Head of caudate nucleus (tissue), 42 donors: ENCODE data around the gene RRAS.

ENCODE experiments used
- DNase-seq, 42 donors: peaks; one replicate each; pipeline versions ENCODE4 v3.0.0 to v3.0.0-alpha.2; 2020 to 2021; ENCODE audit warnings: mixed read lengths in 7 of 42
- intact Hi-C: fragments of 100-400 bp; cut with DNase I; formaldehyde crosslinking; loops from one replicate; pipeline ENCODE4 v1.15.0; 2022

The RRAS gene

DNA sequence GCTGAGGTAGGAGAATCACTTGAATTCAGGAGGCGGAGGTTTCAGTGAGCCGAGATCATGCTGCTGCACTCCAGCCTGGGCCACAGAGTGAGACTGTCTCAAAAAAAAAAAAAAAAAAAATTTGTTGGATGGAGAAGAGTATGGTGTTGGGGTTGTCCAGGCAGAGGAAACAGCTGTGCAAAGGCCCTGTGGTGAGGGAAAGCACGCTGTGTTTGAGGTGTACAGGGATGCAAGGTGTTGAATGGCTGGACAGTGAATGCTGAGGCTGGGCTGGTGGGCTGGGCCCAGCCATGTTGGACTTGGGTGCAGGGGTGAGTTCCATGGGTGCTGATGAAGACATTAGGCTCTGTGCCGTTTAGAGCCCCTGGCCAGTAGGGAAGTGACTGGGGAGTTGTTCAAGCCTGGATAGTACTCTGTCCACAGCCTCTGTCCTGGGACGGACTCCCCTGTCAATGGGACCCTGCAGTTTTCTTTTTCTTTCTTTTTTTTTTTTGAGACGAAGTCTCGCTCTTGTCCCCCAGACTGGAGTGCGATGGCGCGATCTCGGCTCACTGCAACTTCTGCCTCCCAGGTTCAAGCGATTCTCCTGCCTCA, 30.3 kb downstream of the RRAS start:
- no peak for DNase-seq
- intact Hi-C loops, result no loop called here

DNA sequence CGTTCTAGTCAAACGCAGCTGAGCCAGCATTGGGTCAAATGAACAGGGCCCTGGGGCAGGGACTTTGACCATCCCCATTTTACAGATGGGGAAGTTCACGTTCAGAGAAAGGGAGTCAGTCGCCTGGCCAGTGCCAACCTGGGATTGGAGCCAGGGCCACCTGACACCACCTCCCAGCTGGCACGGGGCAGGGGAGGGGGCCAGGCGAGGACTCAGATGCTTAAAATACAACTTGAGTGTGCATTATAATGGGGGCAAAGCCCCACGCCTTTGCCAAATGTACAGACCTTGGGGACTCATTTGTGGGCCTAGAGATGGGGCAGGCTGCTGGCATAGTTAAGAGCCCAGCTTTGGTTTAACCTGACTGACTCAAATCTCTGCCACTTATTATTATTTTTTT, 34.3 kb downstream of the RRAS start:
- DNase-seq, result no peak
- intact Hi-C loops, result no loop called here

DNA sequence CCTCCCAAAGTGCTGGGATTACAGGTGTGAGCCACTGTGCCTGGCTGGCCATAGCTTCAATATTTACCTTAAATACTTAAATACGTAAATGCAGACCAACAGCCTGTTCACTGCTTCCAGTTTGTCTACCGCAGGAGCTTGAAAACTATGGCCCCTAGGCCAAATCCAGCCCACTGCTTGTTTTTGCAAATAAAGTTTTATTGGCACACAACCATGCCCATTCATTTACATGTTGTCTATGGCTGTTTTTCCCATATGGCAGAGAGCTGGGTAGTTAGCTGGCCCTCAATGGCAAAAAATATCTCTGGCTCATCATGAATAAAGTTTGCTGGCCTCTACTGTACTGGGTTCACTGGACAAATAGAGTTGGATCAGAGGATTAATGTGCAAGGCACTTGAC, 37.1 kb downstream of the RRAS start:
- intact Hi-C loops, result no loop called here
- no peak for DNase-seq

DNA sequence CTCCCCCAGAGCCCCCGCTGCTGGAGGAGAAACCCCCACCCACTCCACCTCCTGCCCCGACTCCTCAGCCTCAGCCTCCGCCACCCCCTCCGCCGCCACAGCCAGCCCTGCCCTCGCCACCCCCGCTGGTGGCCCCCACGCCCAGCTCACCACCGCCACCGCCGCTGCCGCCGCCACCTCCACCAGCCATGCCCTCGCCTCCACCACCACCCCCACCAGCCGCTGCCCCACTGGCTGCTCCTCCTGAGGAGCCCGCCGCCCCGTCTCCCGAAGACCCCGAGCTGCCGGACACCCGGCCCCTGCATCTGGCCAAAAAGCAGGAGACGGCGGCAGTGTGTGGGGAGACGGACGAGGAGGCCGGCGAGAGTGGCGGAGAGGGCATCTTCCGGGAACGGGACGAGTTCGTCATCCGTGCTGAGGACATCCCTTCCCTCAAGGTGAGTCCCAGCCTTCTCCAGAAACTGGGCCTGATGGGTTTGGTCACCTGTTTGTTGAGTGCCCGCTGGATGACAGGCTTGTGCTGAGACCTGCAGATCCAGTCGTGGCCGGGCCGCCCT, 38.4 kb downstream of the RRAS start:
- DNase-seq, result no peak
- intact Hi-C loops, result no loop called here

DNA sequence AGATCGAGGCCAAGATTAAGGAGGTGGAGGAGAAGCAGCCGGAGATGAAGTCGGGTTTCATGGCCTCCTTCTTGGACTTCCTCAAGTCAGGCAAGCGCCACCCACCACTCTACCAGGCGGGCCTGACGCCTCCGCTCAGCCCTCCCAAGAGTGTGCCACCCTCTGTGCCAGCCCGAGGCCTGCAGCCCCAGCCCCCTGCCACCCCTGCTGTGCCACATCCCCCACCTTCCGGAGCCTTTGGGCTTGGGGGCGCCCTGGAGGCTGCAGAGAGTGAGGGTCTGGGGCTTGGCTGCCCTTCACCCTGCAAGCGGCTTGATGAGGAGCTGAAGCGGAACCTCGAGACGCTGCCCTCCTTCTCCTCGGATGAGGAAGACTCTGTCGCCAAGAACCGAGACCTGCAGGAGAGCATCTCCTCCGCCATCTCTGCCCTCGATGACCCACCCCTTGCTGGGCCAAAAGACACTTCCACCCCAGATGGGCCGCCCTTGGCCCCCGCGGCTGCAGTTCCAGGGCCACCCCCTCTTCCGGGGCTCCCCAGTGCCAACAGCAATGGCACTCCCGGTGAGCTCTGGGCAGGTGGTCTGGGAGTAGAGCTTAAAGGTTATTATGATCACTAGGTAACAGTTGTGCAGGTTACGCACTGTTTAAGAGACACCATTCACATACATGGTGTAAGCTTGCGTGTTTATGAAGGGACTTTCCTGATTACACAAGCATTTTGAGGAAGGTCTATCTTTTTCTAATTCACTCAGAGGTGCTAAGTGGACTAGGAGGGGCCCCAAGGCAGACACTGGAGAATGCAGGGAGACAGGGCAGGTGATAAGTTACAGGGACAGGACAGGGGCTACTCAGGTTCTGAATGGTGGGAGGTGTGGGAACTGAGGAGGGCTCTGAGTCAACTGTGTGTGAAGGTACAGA, 40.3 kb downstream of the RRAS start:
- intact Hi-C loops, result loop anchor here (10.0 kb wide), 1 partner anchor 65 kb away; the partner anchor contains the start of genes BCL2L12 and IRF3
- DNase-seq, result no peak

DNA sequence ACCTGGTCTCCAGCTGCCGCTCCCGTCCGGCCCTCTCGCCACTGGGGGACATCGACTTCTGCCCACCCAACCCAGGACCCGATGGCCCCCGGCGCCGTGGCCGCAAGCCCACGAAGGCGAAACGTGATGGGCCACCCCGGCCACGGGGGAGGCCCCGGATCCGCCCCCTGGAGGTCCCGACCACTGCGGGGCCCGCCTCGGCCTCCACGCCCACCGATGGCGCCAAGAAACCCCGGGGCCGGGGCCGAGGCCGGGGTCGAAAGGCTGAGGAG, 42.3 kb downstream of the RRAS start:
- DNase-seq, result no peak
- intact Hi-C loops, result loop anchor here (10.0 kb wide), 1 partner anchor 67 kb away; the partner anchor contains the start of genes BCL2L12 and IRF3

DNA sequence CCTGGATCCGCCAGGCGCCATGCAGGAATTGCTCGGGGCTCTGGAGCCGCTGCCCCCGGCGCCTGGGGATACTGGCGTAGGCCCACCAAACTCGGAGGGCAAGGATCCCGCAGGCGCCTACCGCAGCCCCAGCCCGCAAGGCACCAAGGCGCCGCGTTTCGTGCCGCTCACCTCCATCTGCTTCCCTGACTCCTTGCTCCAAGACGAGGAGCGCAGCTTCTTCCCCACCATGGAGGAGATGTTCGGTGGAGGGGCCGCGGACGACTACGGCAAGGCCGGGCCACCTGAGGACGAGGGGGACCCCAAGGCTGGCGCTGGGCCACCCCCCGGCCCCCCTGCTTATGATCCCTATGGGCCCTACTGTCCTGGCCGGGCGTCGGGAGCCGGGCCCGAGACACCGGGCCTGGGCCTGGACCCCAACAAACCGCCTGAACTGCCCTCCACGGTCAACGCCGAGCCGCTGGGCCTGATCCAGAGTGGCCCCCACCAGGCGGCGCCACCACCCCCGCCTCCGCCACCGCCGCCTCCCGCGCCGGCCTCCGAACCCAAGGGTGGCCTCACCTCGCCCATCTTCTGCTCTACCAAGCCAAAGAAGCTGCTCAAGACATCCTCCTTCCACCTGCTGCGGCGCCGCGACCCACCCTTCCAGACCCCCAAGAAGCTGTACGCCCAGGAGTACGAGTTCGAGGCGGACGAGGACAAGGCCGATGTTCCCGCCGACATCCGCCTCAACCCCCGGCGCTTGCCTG, 42.8 kb downstream of the RRAS start:
- no peak for DNase-seq
- intact Hi-C loops, result loop anchor here (10.0 kb wide), 1 partner anchor 68 kb away; the partner anchor contains the start of genes BCL2L12 and IRF3

DNA sequence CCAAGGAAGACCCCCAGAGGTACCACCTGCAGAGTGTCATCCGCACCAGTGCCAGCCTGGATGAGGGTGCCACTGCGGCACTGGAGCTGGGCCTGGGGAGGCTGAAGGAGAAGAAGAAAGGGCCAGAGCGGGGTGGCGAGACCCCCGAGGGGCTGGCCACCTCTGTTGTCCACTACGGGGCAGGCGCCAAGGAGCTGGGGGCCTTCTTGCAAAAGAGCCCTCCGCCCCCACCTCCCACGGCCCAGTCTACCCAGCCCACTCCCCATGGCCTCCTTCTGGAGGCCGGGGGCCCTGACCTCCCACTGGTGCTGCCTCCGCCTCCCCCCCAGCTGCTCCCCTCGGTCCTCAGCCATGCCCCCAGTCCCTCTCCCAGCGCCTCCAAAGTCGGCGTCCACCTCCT, 43.5 kb downstream of the RRAS start:
- DNase-seq, result no peak
- intact Hi-C loops, result loop anchor here (10.0 kb wide), 1 partner anchor 68 kb away; the partner anchor contains the start of genes BCL2L12 and IRF3

DNA sequence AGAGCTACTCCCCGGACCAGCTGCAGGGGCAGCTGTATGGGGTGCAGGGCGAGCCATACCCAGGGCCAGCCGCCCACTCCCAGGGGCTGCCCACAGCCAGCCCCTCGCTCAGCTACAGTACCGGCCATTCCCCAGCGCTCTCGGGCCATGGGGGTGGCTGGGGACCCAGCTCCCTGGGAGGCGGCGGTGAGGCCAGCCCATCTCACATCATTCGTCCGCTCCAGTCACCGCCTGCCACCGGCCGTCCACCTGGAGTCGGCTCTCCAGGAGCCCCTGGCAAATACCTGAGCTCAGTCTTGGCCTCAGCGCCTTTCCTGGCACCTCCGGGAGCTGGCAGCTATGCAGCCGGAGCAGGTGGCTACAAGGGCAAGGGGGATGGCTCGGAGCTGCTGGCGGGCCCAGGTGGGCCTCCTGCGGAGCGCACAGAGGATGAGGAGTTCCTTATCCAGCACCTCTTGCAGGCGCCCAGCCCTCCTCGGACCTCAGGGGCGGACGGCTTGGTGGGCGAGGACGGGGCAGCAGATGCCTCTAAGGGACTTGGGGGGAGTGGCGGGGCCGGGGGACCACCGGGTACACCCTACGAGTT, 44.0 kb downstream of the RRAS start:
- intact Hi-C loops, result loop anchor here (10.0 kb wide), 1 partner anchor 69 kb away; the partner anchor contains the start of genes BCL2L12 and IRF3
- no peak for DNase-seq

DNA sequence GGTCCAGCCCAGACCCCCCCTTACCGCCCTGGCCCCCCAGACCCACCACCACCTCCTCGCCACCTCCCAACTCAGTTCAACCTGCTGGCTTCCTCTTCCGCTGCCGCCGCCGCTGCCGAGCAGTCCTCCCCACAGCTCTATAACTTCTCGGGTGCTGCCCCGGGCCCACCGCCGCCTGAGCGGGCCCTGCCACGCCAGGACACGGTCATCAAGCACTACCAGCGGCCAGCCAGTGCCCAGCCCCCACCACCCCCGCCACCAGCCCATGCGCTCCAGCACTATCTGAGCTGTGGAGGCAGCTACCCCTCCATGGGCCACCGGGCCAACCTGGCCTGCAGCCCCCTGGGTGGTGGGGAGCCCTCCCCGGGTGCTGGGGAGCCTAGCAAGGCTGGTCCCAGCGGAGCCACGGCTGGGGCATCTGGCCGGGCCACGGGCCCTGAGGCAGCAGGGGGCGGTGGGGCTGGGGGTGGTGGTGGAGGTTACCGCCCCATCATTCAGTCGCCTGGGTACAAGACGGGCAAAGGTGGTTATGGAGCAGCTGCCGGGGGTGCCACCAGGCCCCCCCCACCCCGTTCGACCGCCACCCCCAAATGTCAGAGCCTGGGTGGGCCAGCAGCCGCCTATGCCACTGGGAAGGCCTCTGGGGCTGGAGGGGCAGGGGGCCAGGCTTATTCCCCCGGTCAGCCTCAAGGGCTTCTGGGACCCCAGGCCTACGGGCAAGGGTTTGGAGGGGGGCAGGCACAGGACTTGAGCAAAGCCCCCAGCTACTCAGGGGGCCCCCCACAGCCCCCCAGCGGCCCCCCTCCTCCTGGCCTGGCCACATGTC, 44.7 kb downstream of the RRAS start:
- intact Hi-C loops, result loop anchor here (5.0 to 10.0 kb wide), 2 partner anchors 42 to 70 kb away; partner anchors contain the start of genes BCL2L12 and IRF3
- no peak for DNase-seq

DNA sequence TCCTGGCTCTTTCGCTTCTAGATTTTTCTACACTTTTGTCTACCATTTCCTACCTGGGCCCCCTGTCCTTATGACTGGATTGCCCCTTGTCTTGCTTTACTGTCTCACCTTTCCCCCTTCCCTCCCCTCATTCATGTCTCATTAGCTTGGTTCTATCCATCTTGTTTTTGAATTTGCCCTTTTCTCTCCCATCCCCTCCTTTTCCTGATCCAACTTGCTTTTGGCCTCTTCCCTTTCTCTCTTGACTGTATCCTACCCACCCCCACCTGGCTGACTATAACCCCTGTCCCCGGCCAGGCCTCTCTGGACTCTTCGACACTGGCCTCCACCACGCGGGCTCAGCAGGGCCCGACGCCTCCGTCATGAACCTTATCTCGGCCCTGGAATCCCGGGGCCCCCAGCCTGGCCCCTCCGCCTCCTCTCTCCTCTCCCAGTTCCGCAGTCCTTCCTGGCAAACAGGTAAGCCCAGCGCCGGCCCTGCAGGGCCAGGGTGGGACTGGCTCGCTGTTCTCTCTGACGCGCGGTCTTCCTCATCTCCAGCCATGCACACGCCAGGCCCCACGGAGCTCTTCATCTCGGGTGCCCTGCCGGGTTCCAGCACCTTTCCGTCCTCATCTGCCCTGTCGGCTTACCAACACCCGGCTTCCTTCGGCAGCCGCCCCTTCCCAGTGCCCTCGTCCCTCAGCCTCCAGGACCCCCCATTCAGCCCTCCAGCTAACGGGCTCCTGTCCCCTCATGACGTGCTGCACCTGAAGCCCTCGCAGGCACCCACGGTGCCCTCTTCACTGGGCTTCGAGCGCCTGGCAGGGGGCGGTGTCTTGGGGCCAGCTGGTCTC, 45.6 kb downstream of the RRAS start:
- intact Hi-C loops, result loop anchor here (5.0 to 10.0 kb wide), 2 partner anchors 43 to 70 kb away; partner anchors contain the start of genes BCL2L12 and IRF3
- DNase-seq, result no peak

DNA sequence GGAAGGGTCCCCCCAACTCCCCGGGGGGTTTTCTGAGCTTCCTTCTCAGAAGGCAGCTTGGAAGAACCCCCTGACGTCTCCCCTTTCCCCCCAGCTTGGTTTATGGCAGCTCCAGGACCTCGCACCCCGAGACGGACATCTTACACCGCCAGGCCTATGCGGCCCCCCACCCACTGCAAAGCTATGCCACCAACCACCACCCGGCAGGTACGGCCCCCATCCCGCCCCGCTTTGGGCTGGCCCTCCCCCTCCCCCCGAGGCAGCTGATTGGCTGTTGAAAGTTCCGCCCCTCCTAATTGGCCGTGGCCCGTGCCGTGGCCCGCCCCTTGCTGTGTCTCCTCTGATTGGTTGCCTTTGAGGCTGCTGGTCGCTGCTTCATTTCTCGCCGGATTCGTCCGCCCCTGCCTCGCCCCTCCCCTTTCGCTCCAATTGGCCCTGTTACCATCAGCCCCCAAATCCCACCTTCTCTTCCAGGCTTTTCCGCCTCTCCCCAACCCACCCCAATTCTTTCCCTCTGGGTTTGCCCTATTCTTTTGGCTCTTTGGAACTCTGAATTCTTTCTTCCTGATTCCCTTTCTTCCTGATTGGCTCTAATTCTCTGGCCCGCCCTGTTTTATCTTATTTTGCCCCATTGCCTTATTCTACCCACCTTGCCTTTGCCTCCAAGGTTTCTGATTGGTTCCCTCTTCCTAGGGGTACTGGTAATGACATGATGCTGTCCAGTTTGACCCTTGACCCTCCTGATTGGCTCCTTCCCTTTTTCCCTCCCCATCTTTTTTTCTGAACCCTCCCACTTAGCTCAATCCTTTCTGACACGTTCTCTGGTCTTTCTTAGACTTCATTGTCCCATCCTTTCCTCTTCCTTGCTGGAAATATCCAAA, 46.5 kb downstream of the RRAS start:
- DNase-seq, result peak; percentile 93 to 98 (median 96)
- intact Hi-C loops, result loop anchor here (5.0 to 10.0 kb wide), 2 partner anchors 44 to 71 kb away; partner anchors contain the start of genes BCL2L12 and IRF3

DNA sequence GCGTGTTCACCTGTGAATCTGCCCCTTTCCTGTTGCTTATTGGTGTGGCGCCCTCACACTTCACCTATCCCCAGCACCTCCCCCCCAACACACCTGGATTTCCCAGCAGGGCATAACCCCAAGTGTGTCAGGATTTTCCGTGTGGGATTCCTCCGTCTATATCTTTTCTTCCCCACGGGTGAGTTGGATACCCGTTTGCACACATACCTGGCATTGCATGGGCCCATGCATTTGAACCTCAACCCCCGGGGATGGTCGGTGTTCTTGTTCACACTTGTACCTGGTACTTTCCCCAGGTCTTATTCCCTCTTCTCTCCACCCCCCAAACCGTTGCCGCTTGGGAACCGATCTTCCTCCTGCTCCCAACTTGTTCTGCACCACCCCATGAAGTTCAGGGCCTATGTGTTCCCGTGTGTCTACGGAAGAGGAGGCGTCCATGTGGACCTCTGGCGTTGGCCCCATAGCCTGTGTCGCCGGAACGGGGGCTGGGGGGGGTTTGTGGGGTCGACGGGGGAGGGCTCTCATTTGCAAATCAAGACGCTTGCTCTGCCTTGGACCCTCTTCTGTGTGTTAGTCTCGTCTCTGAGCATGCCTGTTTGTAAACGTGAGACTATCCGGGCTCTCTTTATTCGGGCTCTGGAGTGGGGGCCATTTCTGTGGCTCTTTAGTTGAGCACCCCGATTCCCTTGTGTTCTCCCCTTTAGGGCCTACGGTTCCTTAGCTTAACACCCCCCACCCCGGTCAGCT, 47.3 kb downstream of the RRAS start:
- peak in 8 of 42 donors; percentile 14 to 45 (median 20) for DNase-seq
- intact Hi-C loops, result loop anchor here (5.0 to 10.0 kb wide), 2 partner anchors 45 to 72 kb away; partner anchors contain the start of genes BCL2L12 and IRF3

DNA sequence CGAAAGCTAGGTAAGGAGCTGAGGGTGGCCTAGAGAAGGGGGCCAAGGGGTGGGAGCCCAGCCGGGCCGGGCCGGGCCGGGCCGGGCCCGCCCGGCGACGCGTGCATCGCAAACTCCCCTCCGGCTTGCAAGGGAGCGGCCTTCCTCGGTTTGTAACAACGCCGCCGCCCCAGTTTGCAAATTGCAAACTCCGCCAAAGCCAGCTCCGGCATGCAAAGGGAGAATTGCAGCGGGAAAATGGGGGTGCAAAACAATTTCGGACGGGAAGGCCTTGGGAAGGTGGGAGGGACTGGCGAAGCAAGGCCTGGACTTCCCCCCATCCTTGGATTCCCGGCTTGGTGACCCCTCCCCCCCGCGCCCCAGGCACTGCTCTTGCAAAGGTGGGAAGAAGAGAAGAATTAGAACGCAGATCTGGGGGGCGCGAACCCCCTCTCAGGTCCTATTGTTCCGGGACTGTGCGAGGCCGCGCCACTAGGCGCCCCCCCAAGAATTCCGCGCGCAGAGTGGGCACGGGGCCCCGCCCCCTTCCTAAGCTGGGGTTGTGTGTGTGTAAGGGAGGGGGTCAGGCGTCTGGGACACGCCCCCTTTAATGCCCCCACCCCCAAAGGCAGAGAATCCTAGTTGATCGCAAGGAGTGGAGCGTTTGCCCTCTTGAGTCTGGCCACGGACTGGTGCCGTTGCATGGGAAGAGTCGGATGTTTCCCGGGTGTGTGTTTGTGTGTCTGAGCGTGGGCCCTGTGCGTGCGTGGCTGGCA, 48.0 kb downstream of the RRAS start:
- intact Hi-C loops, result loop anchor here (5.0 to 10.0 kb wide), 2 partner anchors 45 to 73 kb away; partner anchors contain the start of genes BCL2L12 and IRF3
- peak in 40 of 42 donors; percentile 17 to 69 (median 48) for DNase-seq
